ELF-1 (cell line): ENCODE results near the gene CCDC159.
"Not testable (repeated sequence)": the region's sequence is repeated elsewhere in the genome, so short reads cannot be mapped to it uniquely, and the experiment has no call there.

Experiments
- DNase-seq: peaks from one replicate; pipeline ENCODE4 v3.0.0-alpha.2; 2016; ENCODE audit warnings: low read depth, low spot score

CCDC159 gene

DNA sequence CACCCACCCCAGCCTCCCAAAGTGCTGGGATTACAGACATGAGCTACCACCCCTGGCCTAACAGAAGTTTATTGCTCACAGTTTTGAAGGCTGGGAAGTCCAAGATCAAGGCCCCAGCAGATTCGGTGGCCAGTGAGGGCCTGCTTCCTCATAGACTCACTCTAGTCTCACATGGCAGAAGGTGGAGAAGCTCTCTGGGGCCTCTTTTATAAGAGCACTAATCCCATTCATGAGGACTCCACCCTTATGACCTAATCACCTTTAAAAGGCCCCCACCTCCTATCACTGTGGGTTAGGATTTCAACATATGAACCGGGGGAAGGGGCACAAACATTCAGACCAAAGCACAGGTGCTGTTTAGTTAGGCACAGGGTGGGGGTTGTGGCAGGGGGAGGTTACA lies 21.2 kb downstream of the CCDC159 start:
- no peak for DNase-seq

DNA sequence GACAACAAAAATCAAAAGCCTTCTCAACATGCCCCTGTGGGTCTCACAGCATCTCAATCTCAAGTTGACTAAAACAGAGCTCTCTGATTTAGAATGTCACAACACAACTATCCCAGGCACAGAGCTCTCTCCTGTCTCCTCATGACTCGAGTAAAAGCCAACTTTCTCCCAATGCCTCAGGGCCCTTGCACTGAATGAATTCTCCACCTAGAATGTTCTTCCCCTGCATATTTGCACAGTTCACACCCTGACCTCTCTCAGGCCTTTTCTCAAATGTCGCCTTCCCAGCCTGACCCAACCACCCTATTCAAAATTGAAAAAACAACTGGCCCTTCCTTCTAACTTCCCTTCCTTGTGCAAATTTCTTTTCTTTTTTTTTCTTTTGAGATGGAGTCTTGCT lies 24.4 kb downstream of the CCDC159 start:
- no peak for DNase-seq

GRCh38 chr19:11373166-11373884 lies 27.0 kb downstream of the CCDC159 start:
- peak; percentile 59 for DNase-seq

DNA sequence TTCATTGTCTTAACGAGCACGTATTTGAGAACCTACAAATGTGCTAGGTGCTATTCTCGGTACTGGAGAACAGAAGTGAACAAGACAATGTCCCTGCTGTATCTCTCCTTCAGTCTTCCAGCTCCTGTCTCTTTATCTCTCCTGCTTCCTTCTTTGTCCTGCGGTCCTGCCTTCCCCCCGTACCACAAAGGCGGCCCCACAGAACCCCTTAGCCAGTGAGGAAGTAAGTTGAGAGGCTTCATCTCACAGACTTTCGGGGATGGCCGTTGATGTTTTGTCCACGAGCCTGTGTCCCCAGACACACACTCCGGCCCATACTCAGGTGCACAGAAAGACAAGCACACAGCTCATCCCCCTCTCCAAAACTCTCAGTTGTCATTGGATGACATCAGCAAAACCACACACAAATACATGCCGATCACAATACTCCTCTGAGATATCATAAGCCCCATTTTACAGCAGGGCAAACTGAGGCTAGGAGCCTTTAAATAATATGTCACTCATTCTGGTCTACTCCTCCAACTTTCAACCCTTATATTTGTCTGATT lies 27.6 kb downstream of the CCDC159 start:
- no peak for DNase-seq

GRCh38 chr19:11374433-11375142 lies 28.3 kb downstream of the CCDC159 start, which contains the start of gene SWSAP1:
Gene SWSAP1, plus strand, starts transcription at chr19:11374666. Its CDS starts 15 bp downstream, at chr19:11374681.
- peak; percentile 100 for DNase-seq

DNA sequence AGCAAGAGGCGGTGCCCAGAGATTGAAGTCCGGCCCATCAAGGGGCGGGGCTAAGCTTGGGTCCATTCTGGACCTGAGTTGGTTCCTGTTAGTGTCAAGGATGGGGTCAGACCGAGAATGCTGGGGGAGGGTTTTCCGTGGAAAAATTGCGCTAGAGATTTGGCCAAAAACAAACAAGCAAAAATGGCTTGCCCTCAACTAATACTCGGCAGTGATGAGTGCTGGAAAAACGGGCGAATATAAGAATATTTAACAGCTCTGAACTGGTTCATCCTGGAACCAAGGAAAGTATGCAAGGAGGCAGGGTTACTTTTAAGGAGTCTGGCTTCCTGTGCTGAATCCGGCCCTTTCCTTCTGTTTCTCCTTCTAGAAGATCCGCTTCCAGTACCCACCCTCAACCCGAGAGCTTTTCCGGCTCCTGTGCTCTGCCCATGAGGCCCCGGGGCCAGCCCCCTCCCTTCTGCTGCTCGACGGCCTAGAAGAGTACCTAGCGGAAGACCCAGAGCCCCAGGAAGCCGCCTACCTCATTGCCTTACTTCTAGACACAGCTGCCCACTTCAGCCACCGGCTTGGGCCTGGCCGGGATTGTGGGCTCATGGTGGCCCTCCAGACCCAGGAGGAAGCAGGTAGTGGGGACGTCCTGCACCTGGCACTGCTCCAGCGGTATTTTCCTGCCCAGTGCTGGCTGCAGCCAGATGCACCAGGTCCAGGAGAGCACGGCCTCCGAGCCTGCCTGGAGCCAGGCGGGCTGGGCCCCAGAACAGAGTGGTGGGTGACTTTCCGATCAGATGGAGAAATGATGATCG lies 29.0 kb downstream of the CCDC159 start:
- DNase-seq, result peak; percentile 58

- DNase-seq, result no peak
Observed at GRCh38 chr19:11377237-11377636, 30.9 kb downstream of the CCDC159 start.

DNA sequence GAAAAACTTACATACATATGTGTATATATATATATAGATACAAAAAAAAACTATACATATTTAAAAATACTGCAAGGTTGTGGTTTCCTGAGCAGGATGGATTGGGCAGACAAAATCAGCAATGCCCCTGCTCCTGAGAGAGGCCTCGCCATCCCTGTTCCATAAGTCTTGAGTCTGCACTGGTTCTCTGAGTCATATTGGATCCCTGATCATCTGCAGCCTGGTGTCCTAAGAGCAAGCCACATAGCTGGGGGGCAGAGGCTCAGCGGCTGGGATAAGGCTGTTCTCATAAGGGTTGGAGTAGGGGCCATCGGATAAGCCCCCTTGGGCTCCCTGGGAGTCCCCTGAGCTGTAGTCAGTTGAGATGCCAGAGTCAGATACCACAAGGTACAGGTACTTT lies 31.4 kb downstream of the CCDC159 start:
- no peak for DNase-seq

DNA sequence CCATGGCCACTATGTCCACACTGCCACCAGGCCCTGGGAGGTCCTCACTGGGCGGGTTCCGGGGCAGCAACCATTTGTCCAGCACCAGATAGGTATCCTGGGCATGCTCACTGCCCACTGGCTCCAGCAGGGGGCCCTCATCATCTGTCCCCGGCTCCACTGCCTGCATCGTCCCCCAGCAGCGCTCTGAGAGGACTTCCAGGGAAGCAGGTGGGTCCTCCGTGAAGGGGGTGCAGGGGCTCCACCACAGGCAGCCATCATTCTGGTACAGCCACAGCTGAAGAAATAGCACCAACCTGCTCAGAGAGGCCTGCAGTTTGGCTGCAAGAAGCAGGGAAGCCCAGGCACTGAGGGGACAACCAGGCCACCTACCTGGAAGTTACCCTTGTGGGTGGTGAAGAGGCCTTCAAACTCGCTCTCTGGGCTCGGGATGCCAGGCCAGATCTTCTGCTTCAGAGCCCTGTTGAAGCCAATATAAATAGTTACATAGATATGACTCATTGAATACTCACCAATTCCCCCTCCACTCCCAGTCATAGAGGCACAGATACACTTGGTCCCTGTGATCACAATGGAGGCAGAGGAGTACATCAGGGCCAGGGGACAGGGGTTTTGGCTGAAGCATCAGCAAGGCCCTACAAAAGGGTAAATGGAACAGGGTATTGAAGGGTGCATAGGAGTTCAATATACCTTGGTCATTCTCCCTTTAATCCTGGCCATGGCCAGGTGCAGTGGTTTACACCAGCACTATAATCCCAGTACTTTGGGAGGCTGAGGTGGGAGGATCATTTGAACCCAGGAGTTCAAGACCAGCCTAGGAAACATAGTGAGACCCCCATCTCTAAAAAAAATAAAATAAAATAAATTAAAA lies 32.2 kb downstream of the CCDC159 start:
- peak; percentile 75 for DNase-seq

GRCh38 chr19:11379269-11379845 lies 33.0 kb downstream of the CCDC159 start:
- DNase-seq, result not testable (repeated sequence)

- DNase-seq, result no peak
Observed at GRCh38 chr19:11379857-11380350, 33.6 kb downstream of the CCDC159 start.

- DNase-seq, result peak; percentile 100
Observed at GRCh38 chr19:11380653-11381537, 34.6 kb downstream of the CCDC159 start.

GRCh38 chr19:11382898-11383705 lies 36.8 kb downstream of the CCDC159 start:
- peak; percentile 92 for DNase-seq

GRCh38 chr19:11383706-11384048 lies 37.4 kb downstream of the CCDC159 start:
- DNase-seq, result peak; percentile 32

- no peak for DNase-seq
Observed at GRCh38 chr19:11384778-11385129, 38.4 kb downstream of the CCDC159 start.

GRCh38 chr19:11387162-11388034 lies 41.1 kb downstream of the CCDC159 start:
- no peak for DNase-seq

DNA sequence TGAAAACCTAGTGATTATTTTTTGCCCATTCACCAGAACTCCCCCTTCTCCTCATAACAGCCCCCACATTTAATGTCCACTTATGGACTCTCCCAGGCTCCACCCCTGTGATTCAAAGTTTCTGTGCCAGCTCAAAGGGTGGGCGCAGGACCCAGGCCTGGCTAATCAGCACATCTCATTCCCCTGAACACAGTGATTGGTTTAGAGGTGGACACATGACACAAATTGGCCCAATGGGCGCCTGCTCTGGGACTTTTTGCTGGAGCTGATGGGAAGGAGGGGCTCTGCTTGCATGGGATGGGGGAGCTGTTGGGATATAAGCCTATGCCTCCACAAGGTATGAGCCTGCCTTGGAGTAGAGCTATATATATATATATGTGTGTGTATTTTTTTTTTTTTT lies 44.0 kb downstream of the CCDC159 start:
- DNase-seq, result no peak
